NK-92 (cell line): ENCODE measurements around the gene RDX.

Experiments
- DNase-seq: peaks from one replicate; lab custom pipeline; 2025; ENCODE audit not compliant: unreplicated experiment; lab: John Stamatoyannopoulos, UW

The RDX gene

GRCh38 chr11:110173811-110174644, 122.4 kb downstream of the RDX start:
- no peak for DNase-seq

GRCh38 chr11:110172468-110173065, 123.8 kb downstream of the RDX start:
- DNase-seq, result no peak

- no peak for DNase-seq
Observed at GRCh38 chr11:110169738-110170137, 126.7 kb downstream of the RDX start.

- no peak for DNase-seq
Observed at GRCh38 chr11:110168033-110168803, 128.2 kb downstream of the RDX start.

GRCh38 chr11:110165039-110165925, 131.1 kb downstream of the RDX start:
- no peak for DNase-seq

GRCh38 chr11:110162216-110162615, 134.2 kb downstream of the RDX start:
- DNase-seq, result no peak

- DNase-seq, result no peak
Observed at GRCh38 chr11:110161061-110161460, 135.4 kb downstream of the RDX start.

- DNase-seq, result no peak
Observed at GRCh38 chr11:110160437-110160836, 136.0 kb downstream of the RDX start.

- no peak for DNase-seq
Observed at GRCh38 chr11:110160016-110160415, 136.4 kb downstream of the RDX start.

- DNase-seq, result no peak
Observed at GRCh38 chr11:110159476-110159875, 136.9 kb downstream of the RDX start.

- no peak for DNase-seq
Observed at GRCh38 chr11:110158317-110159200, 137.9 kb downstream of the RDX start.

GRCh38 chr11:110156503-110156902, 139.9 kb downstream of the RDX start:
- DNase-seq, result no peak

GRCh38 chr11:110153474-110153873, 142.9 kb downstream of the RDX start:
- no peak for DNase-seq

- no peak for DNase-seq
Observed at GRCh38 chr11:110152199-110152598, 144.2 kb downstream of the RDX start.

- DNase-seq, result no peak
Observed at GRCh38 chr11:110148775-110149744, 147.4 kb downstream of the RDX start.

- DNase-seq, result no peak
Observed at GRCh38 chr11:110147962-110148709, 148.3 kb downstream of the RDX start.

- DNase-seq, result no peak
Observed at GRCh38 chr11:110141812-110142211, 154.6 kb downstream of the RDX start.

- DNase-seq, result no peak
Observed at GRCh38 chr11:110134110-110134509, 162.3 kb downstream of the RDX start.
